Activated naive CD4-positive, alpha-beta T cell treated with anti-CD3 and anti-CD28 coated beads for 36 hours (primary cell): ENCODE data around the gene ASCL5. TPM values are rescaled to one million over a fixed set of nuclear protein-coding genes. Genes with fewer than 3 reads are reported as not detected.

Source experiments
- CTCF ChIA-PET: fragments of 350-600 bp; sonication (Branson Sonifier 250); formaldehyde crosslinking; loops from one replicate; lab custom pipeline; 2021; ENCODE audit warnings: antibody characterized with exemption; lab: Charles Lee
- DNase-seq: peaks from one replicate; pipeline ENCODE4 v3.0.0-alpha.2; 2020
- H3K27ac Mint-ChIP-seq: one replicate; pipeline ENCODE4 v1.8.0; 2021; ENCODE audit warnings: mild to moderate bottlenecking, mixed read lengths
- H3K27me3 Mint-ChIP-seq: one replicate; pipeline ENCODE4 v1.8.0; 2021; ENCODE audit warnings: low read depth, mixed read lengths
- H3K36me3 Mint-ChIP-seq: one replicate; pipeline ENCODE4 v1.8.0; 2021; ENCODE audit warnings: low read depth, mixed read lengths
- H3K4me1 Mint-ChIP-seq: one replicate; pipeline ENCODE4 v1.8.0; 2021; ENCODE audit warnings: low read depth, mixed read lengths
- H3K4me3 Mint-ChIP-seq: one replicate; pipeline ENCODE4 v1.8.0; 2021; ENCODE audit warnings: mild to moderate bottlenecking, moderate library complexity, mixed read lengths
- H3K9me3 Mint-ChIP-seq: one replicate; pipeline ENCODE4 v1.8.0; 2021; ENCODE audit warnings: mixed read lengths
- intact Hi-C: fragments of 100-400 bp; cut with micrococcal nuclease; formaldehyde crosslinking; loops from one replicate; pipeline ENCODE4 v1.15.1; 2023
- total RNA-seq, 2 experiments: library from RNA; stranded (reverse); gene quantifications; one replicate each; pipeline ENCODE4 v1.2.3, GENCODE V29; 2021

The ASCL5 gene
- total RNA-seq, 2 experiments from 2014 or later, result not detected

GRCh38 chr1:201112173-201112731, 14.7 kb downstream of the ASCL5 start, which contains the start of gene CACNA1S:
Gene CACNA1S (minus strand): TSS chr1:201112426. CDS start chr1:201112339, 87 bp downstream.
- no peaks in the 10 kb centered on the region for H3K36me3 Mint-ChIP-seq
- H3K27ac Mint-ChIP-seq, result no peak within 1 kb of the TSS
- no peaks in the 10 kb centered on the region for H3K27me3 Mint-ChIP-seq
- intact Hi-C loops, result loop anchor here (10.0 kb wide), 1 partner anchor 307 kb away; no protein-coding TSS in a partner anchor
- H3K9me3 Mint-ChIP-seq, result no peaks in the 10 kb centered on the region
- H3K4me1 Mint-ChIP-seq, result peaks cover 2% of the 10 kb centered on the region
- H3K4me3 Mint-ChIP-seq, result no peak within 1 kb of the TSS
- DNase-seq, result no peak
- CTCF ChIA-PET, result interaction anchor here (1.7 to 2.8 kb wide), 2 partner anchors 26 to 133 kb away, joined by 16 to 32 read pairs; no protein-coding TSS in a partner anchor

- no peak overlapping the region for H3K27ac Mint-ChIP-seq
- intact Hi-C loops, result loop anchor here (10.0 kb wide), 1 partner anchor 307 kb away; no protein-coding TSS in a partner anchor
- no peaks in the 10 kb centered on the region for H3K27me3 Mint-ChIP-seq
- no peak for DNase-seq
- peaks cover 2% of the 10 kb centered on the region for H3K4me1 Mint-ChIP-seq
- H3K9me3 Mint-ChIP-seq, result no peaks in the 10 kb centered on the region
- CTCF ChIA-PET, result interaction anchor here (1.1 to 1.7 kb wide), 4 partner anchors 25 to 139 kb away, joined by 3 to 5 read pairs (median 3); no protein-coding TSS in a partner anchor
- no peaks in the 10 kb centered on the region for H3K36me3 Mint-ChIP-seq
- no peak overlapping the region for H3K4me3 Mint-ChIP-seq
Observed at GRCh38 chr1:201111672-201112071, 15.3 kb downstream of the ASCL5 start.

- Mint-ChIP-seq H3K4me1 (peaks cover 2% of the 10 kb centered on the region), H3K9me3 (no peaks in the 10 kb centered on the region), H3K27me3 (no peaks in the 10 kb centered on the region), H3K27ac (no peak overlapping the region), H3K4me3 (no peak overlapping the region), H3K36me3 (no peaks in the 10 kb centered on the region)
- no peak for DNase-seq
- CTCF ChIA-PET, result interaction anchor here (1.1 to 1.7 kb wide), 4 partner anchors 24 to 138 kb away, joined by 3 to 5 read pairs (median 3); no protein-coding TSS in a partner anchor
- intact Hi-C loops, result loop anchor here (10.0 kb wide), 1 partner anchor 306 kb away; no protein-coding TSS in a partner anchor
Observed at GRCh38 chr1:201111156-201111555, 15.8 kb downstream of the ASCL5 start.

GRCh38 chr1:201110616-201111015, 16.4 kb downstream of the ASCL5 start:
- no peak overlapping the region for H3K27ac Mint-ChIP-seq
- DNase-seq, result no peak
- CTCF ChIA-PET, result interaction anchor here (1.1 to 1.7 kb wide), 3 partner anchors 24 to 131 kb away, joined by 3 to 5 read pairs (median 3); no protein-coding TSS in a partner anchor
- intact Hi-C loops, result loop anchor here (10.0 kb wide), 1 partner anchor 306 kb away; no protein-coding TSS in a partner anchor
- H3K27me3 Mint-ChIP-seq, result no peaks in the 10 kb centered on the region
- no peak overlapping the region for H3K4me3 Mint-ChIP-seq
- H3K9me3 Mint-ChIP-seq, result no peaks in the 10 kb centered on the region
- H3K36me3 Mint-ChIP-seq, result no peaks in the 10 kb centered on the region
- H3K4me1 Mint-ChIP-seq, result peaks cover 2% of the 10 kb centered on the region

- CTCF ChIA-PET, result interaction anchor here (1.7 kb wide), 1 partner anchor 23 kb away, joined by 5 read pairs; no protein-coding TSS in a partner anchor
- Mint-ChIP-seq H3K9me3 (no peaks in the 10 kb centered on the region), H3K27me3 (no peaks in the 10 kb centered on the region), H3K4me3 (no peak overlapping the region), H3K4me1 (peaks cover 2% of the 10 kb centered on the region), H3K27ac (no peak overlapping the region), H3K36me3 (no peaks in the 10 kb centered on the region)
- intact Hi-C loops, result loop anchor here (10.0 kb wide), 1 partner anchor 305 kb away; no protein-coding TSS in a partner anchor
- no peak for DNase-seq
Observed at GRCh38 chr1:201110138-201110537, 16.8 kb downstream of the ASCL5 start.

GRCh38 chr1:201109651-201110050, 17.3 kb downstream of the ASCL5 start:
- no peaks in the 10 kb centered on the region for H3K36me3 Mint-ChIP-seq
- H3K27me3 Mint-ChIP-seq, result no peaks in the 10 kb centered on the region
- no peak overlapping the region for H3K27ac Mint-ChIP-seq
- no peak for DNase-seq
- no peaks in the 10 kb centered on the region for H3K9me3 Mint-ChIP-seq
- intact Hi-C loops, result loop anchor here (10.0 kb wide), 1 partner anchor 305 kb away; no protein-coding TSS in a partner anchor
- no peak overlapping the region for H3K4me3 Mint-ChIP-seq
- H3K4me1 Mint-ChIP-seq, result peaks cover 2% of the 10 kb centered on the region
- CTCF ChIA-PET, result interaction anchor here (1.6 kb wide), 1 partner anchor 138 kb away, joined by 4 read pairs; no protein-coding TSS in a partner anchor

- intact Hi-C loops, result no loop called here
- no peak for DNase-seq
- H3K36me3 Mint-ChIP-seq, result no peaks in the 10 kb centered on the region
- no peaks in the 10 kb centered on the region for H3K9me3 Mint-ChIP-seq
- CTCF ChIA-PET, result interaction anchor here (1.1 to 1.6 kb wide), 2 partner anchors 32 to 137 kb away, joined by 3 to 4 read pairs; no protein-coding TSS in a partner anchor
- H3K4me1 Mint-ChIP-seq, result no peaks in the 10 kb centered on the region
- H3K27ac Mint-ChIP-seq, result no peak overlapping the region
- no peaks in the 10 kb centered on the region for H3K27me3 Mint-ChIP-seq
- H3K4me3 Mint-ChIP-seq, result no peak overlapping the region
Observed at GRCh38 chr1:201108614-201109013, 18.4 kb downstream of the ASCL5 start.

- no peak overlapping the region for H3K27ac Mint-ChIP-seq
- H3K9me3 Mint-ChIP-seq, result no peaks in the 10 kb centered on the region
- intact Hi-C loops, result no loop called here
- CTCF ChIA-PET, result interaction anchor here (1.1 kb wide), 1 partner anchor 20 kb away, joined by 3 read pairs; no protein-coding TSS in a partner anchor
- no peaks in the 10 kb centered on the region for H3K4me1 Mint-ChIP-seq
- H3K27me3 Mint-ChIP-seq, result no peaks in the 10 kb centered on the region
- H3K36me3 Mint-ChIP-seq, result no peaks in the 10 kb centered on the region
- no peak overlapping the region for H3K4me3 Mint-ChIP-seq
- DNase-seq, result no peak
Observed at GRCh38 chr1:201105688-201106087, 21.3 kb downstream of the ASCL5 start.

GRCh38 chr1:201104141-201104540, 22.8 kb downstream of the ASCL5 start:
- no peaks in the 10 kb centered on the region for H3K9me3 Mint-ChIP-seq
- H3K36me3 Mint-ChIP-seq, result no peaks in the 10 kb centered on the region
- no peak overlapping the region for H3K4me3 Mint-ChIP-seq
- no peak overlapping the region for H3K27ac Mint-ChIP-seq
- intact Hi-C loops, result no loop called here
- CTCF ChIA-PET, result interaction anchor here (1.1 to 1.5 kb wide), 2 partner anchors 11 to 124 kb away, joined by 3 to 5 read pairs; no protein-coding TSS in a partner anchor
- H3K27me3 Mint-ChIP-seq, result no peaks in the 10 kb centered on the region
- no peak for DNase-seq
- no peaks in the 10 kb centered on the region for H3K4me1 Mint-ChIP-seq

GRCh38 chr1:201103666-201104065, 23.3 kb downstream of the ASCL5 start:
- H3K9me3 Mint-ChIP-seq, result no peaks in the 10 kb centered on the region
- H3K27me3 Mint-ChIP-seq, result no peaks in the 10 kb centered on the region
- intact Hi-C loops, result no loop called here
- no peak overlapping the region for H3K27ac Mint-ChIP-seq
- DNase-seq, result no peak
- H3K36me3 Mint-ChIP-seq, result no peaks in the 10 kb centered on the region
- CTCF ChIA-PET, result interaction anchor here (1.5 kb wide), 1 partner anchor 124 kb away, joined by 5 read pairs; no protein-coding TSS in a partner anchor
- no peak overlapping the region for H3K4me3 Mint-ChIP-seq
- no peaks in the 10 kb centered on the region for H3K4me1 Mint-ChIP-seq

- Mint-ChIP-seq H3K9me3 (no peaks in the 10 kb centered on the region), H3K4me3 (no peak overlapping the region), H3K27ac (no peak overlapping the region), H3K27me3 (no peaks in the 10 kb centered on the region), H3K36me3 (no peaks in the 10 kb centered on the region), H3K4me1 (no peaks in the 10 kb centered on the region)
- intact Hi-C loops, result no loop called here
- DNase-seq, result no peak
- CTCF ChIA-PET, result no interaction called here
Observed at GRCh38 chr1:201100169-201100930, 26.6 kb downstream of the ASCL5 start.
